Measurements from ENCODE around the gene RNF17. TPM values are rescaled to one million over a fixed set of nuclear protein-coding genes. Genes with fewer than 3 reads are reported as not detected.

The RNF17 gene
- total RNA-seq, 1 donor from 2014 or later, result not detected

GRCh38 chr13:24911133-24911908, 147.4 kb downstream of the RNF17 start:
- peak; percentile 49 for DNase-seq
- Mint-ChIP-seq H3K36me3 (ENCODE audit: low read depth) (peaks cover 22% of the 10 kb centered on the region), H3K4me3 (no peak overlapping the region), H3K9me3 (no peaks in the 10 kb centered on the region), H3K4me1 (peaks cover 4% of the 10 kb centered on the region), H3K27me3 (no peaks in the 10 kb centered on the region), H3K27ac (no peak overlapping the region)
- intact Hi-C loops (cut with micrococcal nuclease), result no loop called here

GRCh38 chr13:24916464-24916863, 152.5 kb downstream of the RNF17 start:
- Mint-ChIP-seq H3K9me3 (no peaks in the 10 kb centered on the region), H3K4me1 (peaks cover 10% of the 10 kb centered on the region), H3K36me3 (ENCODE audit: low read depth) (peaks cover 7% of the 10 kb centered on the region), H3K27ac (no peak overlapping the region), H3K27me3 (no peaks in the 10 kb centered on the region), H3K4me3 (no peak overlapping the region)
- intact Hi-C loops (cut with micrococcal nuclease), result no loop called here
- DNase-seq, result no peak

- peaks cover 4% of the 10 kb centered on the region for H3K36me3 Mint-ChIP-seq (ENCODE audit: low read depth)
- H3K4me1 Mint-ChIP-seq, result peaks cover 21% of the 10 kb centered on the region
Observed at GRCh38 chr13:24921003-24921402, 157.0 kb downstream of the RNF17 start.

GRCh38 chr13:24921881-24922280, 157.9 kb downstream of the RNF17 start:
- intact Hi-C loops (cut with micrococcal nuclease), result loop anchor here (2.0 to 5.0 kb wide), 3 partner anchors 27 to 410 kb away; partner anchors contain the start of genes NUP58 and PARP4
- Mint-ChIP-seq H3K4me1 (peaks cover 21% of the 10 kb centered on the region), H3K9me3 (no peaks in the 10 kb centered on the region), H3K27ac (peak overlapping the region; percentile 93), H3K36me3 (ENCODE audit: low read depth) (peaks cover 4% of the 10 kb centered on the region), H3K27me3 (peaks cover 7% of the 10 kb centered on the region), H3K4me3 (peak overlapping the region; percentile 99)
- DNase-seq, result no peak

More at GRCh38 chr13:24921003-24921402, 157.0 kb downstream of the RNF17 start:
- Mint-ChIP-seq H3K27ac (no peak overlapping the region), H3K4me3 (peak overlapping the region; percentile 69), H3K9me3 (no peaks in the 10 kb centered on the region), H3K27me3 (peaks cover 5% of the 10 kb centered on the region)
- no peak for DNase-seq
- intact Hi-C loops (cut with micrococcal nuclease), result loop anchor here (5.0 kb wide), 1 partner anchor 409 kb away; the partner anchor contains the start of gene PARP4

GRCh38 chr13:24922387-24922744, 158.4 kb downstream of the RNF17 start:
- H3K36me3 Mint-ChIP-seq (ENCODE audit: low read depth), result peaks cover 4% of the 10 kb centered on the region
- H3K4me1 Mint-ChIP-seq, result peaks cover 21% of the 10 kb centered on the region
- peaks cover 9% of the 10 kb centered on the region for H3K27me3 Mint-ChIP-seq
- peak overlapping the region; percentile 99 for H3K4me3 Mint-ChIP-seq
- no peaks in the 10 kb centered on the region for H3K9me3 Mint-ChIP-seq
- no peak for DNase-seq
- intact Hi-C loops (cut with micrococcal nuclease), result loop anchor here (2.0 to 5.0 kb wide), 3 partner anchors 26 to 410 kb away; partner anchors contain the start of genes NUP58 and PARP4
- H3K27ac Mint-ChIP-seq, result peak overlapping the region; percentile 93

- intact Hi-C loops (cut with micrococcal nuclease), result loop anchor here (2.0 to 5.0 kb wide), 3 partner anchors 26 to 411 kb away; partner anchors contain the start of genes NUP58 and PARP4
- Mint-ChIP-seq H3K27ac (peak overlapping the region; percentile 93), H3K36me3 (ENCODE audit: low read depth) (peaks cover 4% of the 10 kb centered on the region), H3K4me3 (peak overlapping the region; percentile 99), H3K9me3 (no peaks in the 10 kb centered on the region), H3K4me1 (peaks cover 21% of the 10 kb centered on the region), H3K27me3 (peaks cover 12% of the 10 kb centered on the region)
- DNase-seq, result peak; percentile 99
Observed at GRCh38 chr13:24922745-24923591, 159.0 kb downstream of the RNF17 start.

GRCh38 chr13:24925318-24926231, 161.6 kb downstream of the RNF17 start:
- no peak for DNase-seq
- H3K4me3 Mint-ChIP-seq, result no peak overlapping the region
- H3K9me3 Mint-ChIP-seq, result peaks cover 3% of the 10 kb centered on the region
- H3K36me3 Mint-ChIP-seq (ENCODE audit: low read depth), result peaks cover 3% of the 10 kb centered on the region
- peaks cover 19% of the 10 kb centered on the region for H3K4me1 Mint-ChIP-seq
- intact Hi-C loops (cut with micrococcal nuclease), result no loop called here
- peaks cover 29% of the 10 kb centered on the region for H3K27me3 Mint-ChIP-seq
- H3K27ac Mint-ChIP-seq, result no peak overlapping the region

- H3K4me3 Mint-ChIP-seq, result no peak overlapping the region
- DNase-seq, result no peak
- intact Hi-C loops (cut with micrococcal nuclease), result no loop called here
- no peaks in the 10 kb centered on the region for H3K36me3 Mint-ChIP-seq (ENCODE audit: low read depth)
- no peak overlapping the region for H3K27ac Mint-ChIP-seq
- peaks cover 3% of the 10 kb centered on the region for H3K9me3 Mint-ChIP-seq
- H3K4me1 Mint-ChIP-seq, result peaks cover 5% of the 10 kb centered on the region
- peaks cover 48% of the 10 kb centered on the region for H3K27me3 Mint-ChIP-seq
Observed at GRCh38 chr13:24927810-24928404, 163.9 kb downstream of the RNF17 start.

- no peak for DNase-seq
- Mint-ChIP-seq H3K4me3 (no peak overlapping the region), H3K4me1 (peaks cover 3% of the 10 kb centered on the region), H3K27ac (no peak overlapping the region), H3K27me3 (peaks cover 60% of the 10 kb centered on the region), H3K9me3 (peaks cover 3% of the 10 kb centered on the region), H3K36me3 (ENCODE audit: low read depth) (no peaks in the 10 kb centered on the region)
- intact Hi-C loops (cut with micrococcal nuclease), result no loop called here
Observed at GRCh38 chr13:24929196-24929595, 165.2 kb downstream of the RNF17 start.

Other genes with a start within 250 kb of the RNF17 start
- 0.23 and 0.28 TPM in 2 replicates for gene ATP12A, start 83.8 kb upstream of the RNF17 start, total RNA-seq

Measured in activated CD4-positive, alpha-beta T cell treated with anti-CD3 and anti-CD28 coated beads, Interleukin-2, amount 10 ng/mL, durations not matched to agents 24 days and 14 days (primary cell).